Coronary artery (tissue), 2 donors: ENCODE results near the gene OR6P1.

Experiments
- DNase-seq: peaks from one replicate; pipeline ENCODE4 v3.0.0-alpha.2; 2017; ENCODE audit warnings: low spot score
- H3K27ac ChIP-seq, 2 donors: fragments of 200-600 bp; sonication (generic); one replicate each; pipeline ENCODE4 v1.5.1; 2016 to 2019
- H3K4me3 ChIP-seq: fragments of 200-600 bp; sonication (generic); 2 replicates; pipeline ENCODE4 v1.5.1; 2016; ENCODE audit warnings: mild to moderate bottlenecking, moderate library complexity
- CTCF ChIP-seq: fragments of 200-600 bp; sonication (generic); IDR thresholded peaks from one replicate; pipeline ENCODE4 v1.5.1; 2019; ENCODE audit warnings: antibody characterized with exemption

Gene OR6P1

GRCh38 chr1:158554352-158554751 is 16.0 kb downstream of the OR6P1 start, which contains the start of gene OR6Y1:
OR6Y1 (minus strand) TSS chr1:158554405; CDS start chr1:158548105, 6,300 bp downstream.
- no peak for DNase-seq

GRCh38 chr1:158552296-158552695 is 18.1 kb downstream of the OR6P1 start:
- no peak overlapping the region for H3K4me3 ChIP-seq
- no peak overlapping the region for H3K27ac ChIP-seq
- no peak for TF ChIP-seq CTCF
- DNase-seq = no peak

More at GRCh38 chr1:158554352-158554751, 16.0 kb downstream of the OR6P1 start, which contains the start of gene OR6Y1:
- Histone ChIP-seq H3K27ac (no peak within 1 kb of the TSS), H3K4me3 (no peak within 1 kb of the TSS)
- TF ChIP-seq CTCF = no peak

DNA sequence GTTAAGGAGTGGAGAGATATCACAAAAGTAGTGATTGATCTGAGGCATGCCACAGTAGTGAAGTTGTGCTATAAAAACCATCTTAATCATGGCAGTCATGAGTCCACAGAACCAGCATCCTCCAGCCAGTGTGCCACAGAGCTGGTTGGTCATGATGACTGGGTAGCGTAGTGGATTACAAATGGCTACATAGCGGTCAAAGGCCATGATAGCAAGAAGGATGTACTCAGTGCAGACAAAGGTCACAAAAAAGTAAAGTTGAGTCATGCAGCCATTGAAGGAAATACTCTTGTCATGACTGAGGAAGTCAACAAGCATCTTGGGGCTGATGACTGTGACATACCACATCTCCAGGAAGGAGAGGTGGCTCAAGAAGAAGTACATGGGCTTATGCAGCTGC is 22.8 kb downstream of the OR6P1 start:
- Histone ChIP-seq H3K4me3 (no peak overlapping the region), H3K27ac (no peak overlapping the region)
- no peak for TF ChIP-seq CTCF
- DNase-seq = no peak

- Histone ChIP-seq H3K27ac (no peak overlapping the region), H3K4me3 (no peak overlapping the region)
- no peak for TF ChIP-seq CTCF
- DNase-seq = no peak
Observed at GRCh38 chr1:158537609-158538008, 32.8 kb downstream of the OR6P1 start.

- Histone ChIP-seq H3K4me3 (no peak overlapping the region), H3K27ac (no peak overlapping the region)
- no peak for TF ChIP-seq CTCF
- DNase-seq = no peak
Observed at GRCh38 chr1:158534496-158534895, 35.9 kb downstream of the OR6P1 start.

DNA sequence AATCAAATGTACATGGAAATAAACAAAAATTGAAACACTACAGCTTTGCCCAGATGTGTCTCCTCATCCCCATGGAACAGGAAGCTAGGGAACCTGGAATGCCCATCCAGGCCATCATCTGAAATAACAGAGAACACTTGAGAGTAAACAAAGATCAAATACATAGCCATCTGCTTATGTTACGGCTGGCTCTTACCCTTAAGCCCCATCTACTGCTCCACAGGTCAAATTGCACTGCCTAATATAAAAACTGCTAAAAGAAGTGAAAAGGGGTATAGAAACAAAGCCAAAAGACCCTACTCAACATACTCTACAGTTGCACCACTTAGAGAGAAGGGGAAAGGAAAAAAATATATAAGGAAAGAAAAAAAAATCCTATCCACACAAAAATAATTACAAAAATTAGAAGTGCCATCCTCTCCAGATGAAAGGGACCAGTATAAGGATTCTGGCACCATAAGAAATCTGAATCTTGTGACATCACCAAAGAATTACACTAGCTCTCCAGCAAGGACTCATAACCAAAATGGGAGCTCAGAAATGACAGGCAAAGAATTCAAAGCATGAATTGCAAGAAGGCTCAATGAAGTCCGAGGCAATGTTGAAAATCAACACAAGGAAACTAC is 43.1 kb downstream of the OR6P1 start:
- TF ChIP-seq CTCF = no peak
- no peak for DNase-seq
- Histone ChIP-seq H3K4me3 (no peak overlapping the region), H3K27ac (no peak overlapping the region)

DNA sequence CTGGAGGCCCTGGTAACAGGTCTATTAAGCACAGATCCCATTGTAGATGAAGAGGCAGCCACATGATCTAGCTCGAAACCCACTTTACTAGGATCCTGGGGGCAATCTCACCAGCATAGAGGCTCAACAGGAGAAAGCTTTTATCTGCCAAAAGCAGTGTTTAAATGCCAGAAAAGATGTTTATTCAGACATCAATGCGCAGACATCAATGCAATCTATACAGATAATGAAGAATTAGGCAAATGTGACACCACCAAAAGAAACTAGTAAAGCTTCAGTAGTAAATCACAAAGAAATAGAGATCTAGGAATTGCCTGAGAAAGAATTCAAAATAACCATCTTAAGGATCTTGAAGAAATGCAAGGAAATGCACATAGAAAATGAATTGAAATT is 48.7 kb downstream of the OR6P1 start:
- no peak overlapping the region for H3K27ac ChIP-seq
- no peak overlapping the region for H3K4me3 ChIP-seq
- TF ChIP-seq CTCF = no peak
- no peak for DNase-seq
